Measurements from ENCODE around the gene HAPLN3.
"Not testable (repeated sequence)": the region's sequence is repeated elsewhere in the genome, so short reads cannot be mapped to it uniquely, and the experiment has no call there.

Gene HAPLN3, protein sequence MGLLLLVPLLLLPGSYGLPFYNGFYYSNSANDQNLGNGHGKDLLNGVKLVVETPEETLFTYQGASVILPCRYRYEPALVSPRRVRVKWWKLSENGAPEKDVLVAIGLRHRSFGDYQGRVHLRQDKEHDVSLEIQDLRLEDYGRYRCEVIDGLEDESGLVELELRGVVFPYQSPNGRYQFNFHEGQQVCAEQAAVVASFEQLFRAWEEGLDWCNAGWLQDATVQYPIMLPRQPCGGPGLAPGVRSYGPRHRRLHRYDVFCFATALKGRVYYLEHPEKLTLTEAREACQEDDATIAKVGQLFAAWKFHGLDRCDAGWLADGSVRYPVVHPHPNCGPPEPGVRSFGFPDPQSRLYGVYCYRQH

DNA sequence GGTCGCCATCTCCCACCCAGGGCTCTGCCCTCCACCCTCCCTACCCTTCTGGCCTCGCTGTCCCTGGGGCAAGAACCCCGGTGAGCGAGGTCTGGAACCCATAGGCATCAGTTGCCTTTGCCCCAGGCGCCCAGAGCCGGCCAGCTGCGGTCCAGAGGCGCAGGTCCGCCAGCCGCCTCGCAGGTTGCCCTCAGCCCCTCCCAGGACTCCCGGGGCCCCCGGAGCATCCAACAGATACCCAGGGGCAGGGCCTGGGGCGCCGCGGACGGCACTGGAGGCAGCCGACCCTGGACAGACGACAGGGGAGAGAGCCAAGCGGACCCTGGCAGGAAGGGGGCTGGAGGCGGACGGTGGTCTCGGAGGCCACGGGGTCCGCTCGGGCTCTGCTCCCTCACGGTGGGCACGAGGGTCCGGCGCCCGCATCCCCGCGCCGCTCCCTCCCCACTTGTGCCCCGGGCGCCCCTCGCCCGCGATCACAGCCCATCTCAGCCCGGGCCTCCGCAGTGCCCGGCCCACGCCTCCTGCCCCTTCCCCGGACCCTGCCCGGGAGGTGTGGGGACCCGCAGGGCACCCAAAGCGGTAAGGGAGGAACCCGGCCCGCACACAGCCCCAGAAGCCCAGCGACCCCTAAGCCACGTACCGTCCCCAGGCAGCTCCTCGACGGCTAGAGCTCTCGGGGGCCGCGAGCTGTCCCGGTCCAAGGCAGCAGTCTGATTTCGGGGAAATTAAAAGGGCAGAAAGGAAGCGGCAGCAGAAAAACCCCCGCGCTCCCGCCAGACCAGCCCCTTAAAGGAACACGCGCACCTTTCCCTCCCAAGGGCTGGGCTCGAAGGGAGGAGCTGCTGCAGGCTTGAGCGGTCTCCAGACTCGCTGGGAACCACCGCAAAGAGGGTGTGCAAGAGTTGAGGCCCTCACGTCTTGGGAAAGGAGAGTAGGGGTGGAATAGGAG lies at the start of gene HAPLN3:
Gene HAPLN3 (minus strand): TSS at position 726 of the 949 bp plus-strand sequence. CDS start 8,246 bp downstream, outside the sequence.
- Histone ChIP-seq H3K36me3 (replicated peaks) (peaks cover 7% of the 10 kb centered on the region; the same call in 1 of the 2 replicates), H3K4me1 (peaks cover 17% of the 10 kb centered on the region), H3K27me3 (ENCODE audit: low read depth) (no peaks in the 10 kb centered on the region), H3K9me3 (no peaks in the 10 kb centered on the region), H3K4me3 (peak within 1 kb of the TSS; percentile 65)
- in situ Hi-C loops (cut with MboI; ENCODE audit: low sequenced_read_pairs) = no loop called here
- DNase-seq (ENCODE audit: low spot score in 2 of 2) = peak; percentile 81 to 88

DNA sequence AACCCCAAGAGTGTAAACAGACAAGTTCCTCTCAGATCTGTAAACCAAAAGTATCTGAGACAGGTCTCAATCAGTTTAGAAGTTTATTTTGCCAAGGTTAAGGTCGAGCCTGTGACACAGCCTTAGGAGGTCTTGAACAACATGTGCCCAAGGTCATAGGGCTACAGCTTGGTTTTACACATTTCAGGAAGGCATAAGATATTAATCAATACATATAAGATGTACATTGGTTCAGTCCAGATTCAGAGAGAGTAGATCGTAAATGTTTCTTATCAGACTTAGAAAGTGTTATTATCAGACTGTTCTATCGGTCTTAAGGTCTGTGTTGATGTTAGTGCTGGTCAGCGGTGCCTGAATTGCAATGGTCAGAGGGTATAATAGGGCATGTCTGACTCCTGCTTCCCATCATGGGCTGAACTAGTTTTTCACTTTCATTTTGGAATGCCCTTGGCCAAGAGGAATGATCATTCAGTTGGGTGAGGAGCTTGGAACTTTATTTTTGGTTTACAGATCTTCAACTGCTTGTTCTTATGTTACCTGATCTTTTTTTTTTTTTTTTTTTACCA lies 44.8 kb upstream of the HAPLN3 start:
- H3K9me3 ChIP-seq = no peaks in the 10 kb centered on the region; the same call in 1 of the 2 replicates
- H3K4me1 ChIP-seq = peaks cover 4% of the 10 kb centered on the region
- no peaks in the 10 kb centered on the region for H3K36me3 ChIP-seq (replicated peaks)
- DNase-seq (ENCODE audit: low spot score in 2 of 2) = no peak
- no peaks in the 10 kb centered on the region for H3K27me3 ChIP-seq (ENCODE audit: low read depth)
- no peak overlapping the region for H3K4me3 ChIP-seq
- in situ Hi-C loops (cut with MboI; ENCODE audit: low sequenced_read_pairs) = no loop called here

DNA sequence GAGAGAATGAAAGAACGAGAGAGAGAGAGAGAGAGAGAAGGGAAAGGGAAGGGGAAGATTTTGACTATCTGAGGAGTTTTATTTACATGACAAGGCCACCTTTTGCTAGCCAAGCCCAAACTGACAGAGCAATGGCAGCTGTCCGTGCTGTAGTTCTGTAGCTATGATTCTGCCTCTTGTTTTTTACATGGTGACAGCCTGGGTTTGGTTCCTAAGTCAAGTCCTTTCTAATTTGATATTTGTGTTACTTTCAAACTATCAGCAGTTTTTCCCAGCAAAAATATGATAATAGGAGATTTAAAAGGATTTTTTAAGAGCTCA lies 44.1 kb upstream of the HAPLN3 start:
- Histone ChIP-seq H3K27me3 (ENCODE audit: low read depth) (no peaks in the 10 kb centered on the region), H3K9me3 (no peaks in the 10 kb centered on the region; the same call in 1 of the 2 replicates), H3K4me3 (no peak overlapping the region), H3K4me1 (peaks cover 4% of the 10 kb centered on the region), H3K36me3 (replicated peaks) (no peaks in the 10 kb centered on the region)
- no peak for DNase-seq (ENCODE audit: low spot score in 2 of 2)
- in situ Hi-C loops (cut with MboI; ENCODE audit: low sequenced_read_pairs) = no loop called here

DNA sequence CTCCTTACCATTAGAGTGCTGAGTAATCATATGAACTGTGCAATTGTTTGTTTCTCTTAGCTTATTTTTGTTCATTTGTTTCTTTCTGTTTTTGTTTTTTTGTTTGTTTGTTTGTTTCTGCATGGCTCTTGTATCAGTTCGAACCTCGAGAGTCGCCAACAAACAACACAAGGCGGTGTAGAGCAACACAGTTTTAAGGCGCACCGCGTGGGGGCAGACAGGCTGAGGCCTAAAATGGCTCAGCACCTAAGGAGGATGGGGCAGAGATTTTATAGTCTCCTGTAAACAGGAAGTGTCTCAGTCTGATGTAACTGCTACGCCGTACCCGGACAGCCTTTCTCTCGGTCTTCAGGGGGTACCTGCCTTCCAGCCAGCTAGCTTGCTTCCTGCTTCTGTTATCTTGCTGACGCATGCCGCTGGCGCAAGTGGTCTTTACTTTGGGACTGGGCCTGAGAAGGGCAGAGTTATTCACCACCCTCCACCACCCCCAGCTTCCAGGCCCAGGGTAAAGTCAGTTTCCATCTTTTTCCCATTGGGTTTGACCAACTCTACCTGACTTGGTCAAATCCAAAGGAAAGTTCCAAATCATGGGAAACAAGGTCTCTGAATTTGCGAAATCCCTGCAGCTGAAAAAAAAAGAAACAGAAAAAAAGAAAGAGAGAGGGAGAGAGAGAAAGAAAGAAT lies 43.6 kb upstream of the HAPLN3 start:
- Histone ChIP-seq H3K36me3 (replicated peaks) (no peaks in the 10 kb centered on the region), H3K9me3 (peaks cover 1% of the 10 kb centered on the region; the same call in 1 of the 2 replicates), H3K27me3 (ENCODE audit: low read depth) (no peaks in the 10 kb centered on the region), H3K4me1 (peaks cover 4% of the 10 kb centered on the region), H3K4me3 (no peak overlapping the region)
- peak in 1 of 2 experiments; percentile 5 for DNase-seq (ENCODE audit: low spot score in 2 of 2)
- in situ Hi-C loops (cut with MboI; ENCODE audit: low sequenced_read_pairs) = no loop called here

DNA sequence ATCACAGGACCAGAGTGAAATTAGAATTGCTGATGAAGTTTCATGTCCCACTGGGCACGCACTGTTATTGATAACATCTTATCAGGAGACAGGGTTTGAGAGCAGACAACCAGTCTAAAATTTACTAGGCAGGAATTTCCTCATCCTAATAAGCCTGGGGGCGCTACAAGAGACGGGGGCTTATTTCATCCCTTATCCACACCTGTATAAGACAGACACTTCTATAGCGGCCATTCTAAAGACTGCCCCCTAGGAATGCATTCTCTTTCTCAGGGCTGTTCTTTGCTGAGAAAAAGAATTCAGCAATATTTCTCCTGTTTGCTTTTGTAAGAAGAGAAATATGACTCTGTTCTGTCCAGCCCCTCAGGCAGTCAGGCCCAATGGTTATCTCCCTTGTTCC lies 39.1 kb upstream of the HAPLN3 start:
- H3K4me3 ChIP-seq; H3K27me3 ChIP-seq (ENCODE audit: low read depth); H3K4me1 ChIP-seq; DNase-seq (ENCODE audit: low spot score in 2 of 2); H3K9me3 ChIP-seq; in situ Hi-C loops (cut with MboI; ENCODE audit: low sequenced_read_pairs); H3K36me3 ChIP-seq (replicated peaks): not testable (repeated sequence)

DNA sequence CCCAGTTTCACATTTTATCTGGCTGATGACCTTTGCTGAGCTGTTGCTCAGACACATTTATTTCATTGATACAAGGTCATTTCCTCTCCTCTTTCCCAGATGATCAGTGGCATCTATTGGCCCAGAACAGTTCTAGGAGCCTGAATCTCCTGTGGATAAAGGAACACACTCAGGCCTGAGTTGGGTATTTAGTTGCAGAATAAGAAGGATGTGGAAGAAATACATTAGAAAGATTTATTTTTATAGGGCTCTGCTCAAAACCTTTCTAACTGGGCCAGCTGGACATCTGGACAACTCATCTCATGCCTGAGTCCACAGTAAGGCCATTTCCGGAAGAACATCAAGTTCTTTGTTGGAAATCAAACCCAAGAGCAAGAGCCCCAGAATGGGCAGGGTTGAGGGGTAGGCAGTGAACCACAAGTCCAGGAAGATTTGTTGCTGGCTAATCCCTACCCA lies 37.6 kb upstream of the HAPLN3 start:
- Histone ChIP-seq H3K4me3 (no peak overlapping the region), H3K9me3 (peaks cover 8% of the 10 kb centered on the region), H3K4me1 (no peaks in the 10 kb centered on the region; the same call in 1 of the 2 replicates), H3K36me3 (replicated peaks) (no peaks in the 10 kb centered on the region), H3K27me3 (ENCODE audit: low read depth) (no peaks in the 10 kb centered on the region)
- in situ Hi-C loops (cut with MboI; ENCODE audit: low sequenced_read_pairs) = no loop called here
- DNase-seq (ENCODE audit: low spot score in 2 of 2) = no peak

DNA sequence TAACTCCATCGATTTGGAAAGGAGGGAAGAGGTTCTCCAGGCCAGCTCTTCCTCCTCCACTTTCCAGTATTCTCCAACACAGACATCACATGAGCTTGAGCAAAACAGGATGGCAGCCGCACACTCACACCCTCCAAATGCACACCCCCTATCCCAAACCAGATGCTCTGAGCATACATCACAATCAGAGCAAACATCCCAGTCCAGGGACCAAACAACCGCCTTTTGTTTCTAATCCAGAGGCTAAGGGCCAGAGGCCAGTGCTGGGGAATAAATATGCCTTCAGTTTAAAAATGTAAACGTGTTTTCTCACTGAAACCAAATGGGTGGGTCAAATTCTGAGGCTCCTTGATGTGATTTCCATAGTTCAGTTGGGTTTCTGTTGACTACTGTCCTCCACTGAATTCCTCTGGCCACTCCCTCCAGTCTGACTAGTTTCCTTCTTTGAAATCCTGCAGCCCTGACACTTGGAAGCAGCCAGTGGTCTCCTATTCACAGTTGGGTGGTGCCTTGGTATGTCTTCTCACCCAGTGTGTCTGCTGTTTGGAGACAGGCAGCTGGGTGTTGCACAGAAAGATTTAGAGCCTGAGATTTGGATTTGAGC lies 37.0 kb upstream of the HAPLN3 start:
- DNase-seq (ENCODE audit: low spot score in 2 of 2) = peak in 1 of 2 experiments; percentile 0
- H3K9me3 ChIP-seq = peaks cover 8% of the 10 kb centered on the region
- no peaks in the 10 kb centered on the region for H3K27me3 ChIP-seq (ENCODE audit: low read depth)
- H3K4me3 ChIP-seq = no peak overlapping the region
- in situ Hi-C loops (cut with MboI; ENCODE audit: low sequenced_read_pairs) = no loop called here
- no peaks in the 10 kb centered on the region; the same call in 1 of the 2 replicates for H3K4me1 ChIP-seq
- no peaks in the 10 kb centered on the region for H3K36me3 ChIP-seq (replicated peaks)

DNA sequence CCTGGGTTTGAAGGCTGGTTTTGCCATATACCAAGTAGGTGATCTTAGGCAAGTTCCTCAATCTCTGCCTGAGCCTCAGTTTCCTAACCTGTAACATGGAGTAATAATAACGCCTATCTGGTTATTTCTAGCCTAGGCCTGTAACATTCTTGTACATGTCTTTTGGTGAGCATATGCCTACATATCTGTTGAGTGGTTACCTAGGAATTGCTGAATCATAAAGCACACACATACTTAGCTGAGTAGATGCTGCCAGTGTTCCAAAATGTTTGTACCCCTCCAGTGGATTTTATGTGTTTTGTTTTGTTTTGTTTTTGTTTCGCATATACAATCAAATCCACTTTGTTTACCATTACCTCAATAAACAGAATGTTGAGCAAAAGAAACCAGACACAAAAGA lies 35.2 kb upstream of the HAPLN3 start:
- in situ Hi-C loops (cut with MboI; ENCODE audit: low sequenced_read_pairs) = no loop called here
- Histone ChIP-seq H3K4me1 (no peaks in the 10 kb centered on the region), H3K27me3 (ENCODE audit: low read depth) (no peaks in the 10 kb centered on the region), H3K9me3 (peaks cover 8% of the 10 kb centered on the region), H3K36me3 (replicated peaks) (no peaks in the 10 kb centered on the region), H3K4me3 (no peak overlapping the region)
- no peak for DNase-seq (ENCODE audit: low spot score in 2 of 2)

DNA sequence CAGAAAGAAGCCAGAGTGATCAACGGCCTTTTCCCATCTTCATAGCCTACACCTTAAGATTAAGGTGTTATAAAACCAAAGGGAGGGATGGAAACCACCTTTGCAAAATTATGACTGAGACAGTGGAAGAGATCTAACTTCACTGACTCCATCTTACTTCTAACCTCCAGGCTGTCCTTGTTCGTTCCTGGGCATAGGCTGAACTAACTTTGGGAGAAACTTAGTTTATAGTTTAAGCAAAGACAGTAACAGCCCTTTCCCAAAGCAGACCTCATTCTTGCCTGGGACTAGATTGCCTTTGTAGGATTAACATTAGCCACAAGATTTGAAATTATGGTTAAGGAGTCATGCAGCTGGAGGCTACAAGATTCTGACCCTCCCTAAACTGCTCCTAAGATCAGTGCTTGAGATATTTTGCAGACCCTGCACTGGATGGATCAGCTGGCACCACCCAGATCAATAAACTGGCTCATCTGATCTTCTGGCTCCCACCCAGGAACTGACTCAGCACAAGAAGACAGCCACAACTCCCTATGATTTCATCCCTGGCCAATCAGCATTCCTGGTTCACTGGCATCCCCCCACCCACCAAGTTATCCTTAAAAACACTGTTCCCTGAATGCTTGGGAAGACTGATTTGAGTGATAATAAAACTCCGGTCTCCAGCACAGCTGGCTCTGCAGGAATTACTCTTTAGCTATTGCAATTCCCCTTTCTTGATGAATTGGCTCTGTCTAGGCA lies 34.2 kb upstream of the HAPLN3 start:
- H3K27me3 ChIP-seq (ENCODE audit: low read depth); H3K9me3 ChIP-seq; H3K4me3 ChIP-seq; in situ Hi-C loops (cut with MboI; ENCODE audit: low sequenced_read_pairs); H3K36me3 ChIP-seq (replicated peaks); H3K4me1 ChIP-seq: not testable (repeated sequence)
- peak in 1 of 2 experiments; percentile 7 for DNase-seq (ENCODE audit: low spot score in 2 of 2)

DNA sequence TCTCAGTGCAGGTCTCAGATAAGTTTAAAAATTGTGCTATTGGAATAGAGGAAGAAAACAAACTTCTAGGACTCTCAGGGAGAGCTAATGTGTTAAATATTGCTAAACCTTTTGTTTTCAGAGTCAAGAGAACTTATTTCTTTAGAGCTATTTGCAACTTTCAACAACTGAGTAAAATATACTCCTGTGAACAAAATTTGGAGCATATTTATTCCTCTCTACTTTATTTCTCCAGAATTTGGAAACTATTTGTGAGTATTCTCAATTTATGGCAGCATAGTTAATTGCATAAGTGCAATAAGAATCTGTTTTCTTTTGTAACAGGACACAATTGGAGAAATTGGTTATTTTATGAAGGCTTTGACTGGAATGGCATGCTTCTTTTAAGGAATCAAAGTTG lies 32.8 kb upstream of the HAPLN3 start:
- H3K4me1 ChIP-seq; in situ Hi-C loops (cut with MboI; ENCODE audit: low sequenced_read_pairs); DNase-seq (ENCODE audit: low spot score in 2 of 2); H3K27me3 ChIP-seq (ENCODE audit: low read depth); H3K4me3 ChIP-seq; H3K36me3 ChIP-seq (replicated peaks); H3K9me3 ChIP-seq: not testable (repeated sequence)

DNA sequence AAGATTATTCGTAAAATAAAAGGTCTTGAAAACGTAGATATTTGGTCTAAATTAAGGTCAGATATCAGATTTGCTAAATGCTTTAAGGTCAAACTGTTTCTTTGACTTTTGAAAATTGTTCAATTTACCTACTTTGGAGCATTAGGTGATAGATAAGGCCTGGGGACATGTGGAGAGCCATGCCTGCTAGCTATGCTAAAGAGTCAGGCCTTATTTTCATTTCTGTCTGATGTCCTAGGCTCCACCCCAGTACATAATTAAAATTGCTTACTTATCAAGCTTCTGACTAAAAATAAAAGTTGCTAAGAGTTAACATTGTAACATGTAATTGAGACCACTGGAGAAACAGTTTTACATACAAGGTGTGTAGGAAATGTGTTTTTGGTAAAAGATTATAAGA lies 30.3 kb upstream of the HAPLN3 start:
- H3K9me3 ChIP-seq; H3K27me3 ChIP-seq (ENCODE audit: low read depth); DNase-seq (ENCODE audit: low spot score in 2 of 2); H3K4me3 ChIP-seq; H3K36me3 ChIP-seq (replicated peaks); H3K4me1 ChIP-seq; in situ Hi-C loops (cut with MboI; ENCODE audit: low sequenced_read_pairs): not testable (repeated sequence)

DNA sequence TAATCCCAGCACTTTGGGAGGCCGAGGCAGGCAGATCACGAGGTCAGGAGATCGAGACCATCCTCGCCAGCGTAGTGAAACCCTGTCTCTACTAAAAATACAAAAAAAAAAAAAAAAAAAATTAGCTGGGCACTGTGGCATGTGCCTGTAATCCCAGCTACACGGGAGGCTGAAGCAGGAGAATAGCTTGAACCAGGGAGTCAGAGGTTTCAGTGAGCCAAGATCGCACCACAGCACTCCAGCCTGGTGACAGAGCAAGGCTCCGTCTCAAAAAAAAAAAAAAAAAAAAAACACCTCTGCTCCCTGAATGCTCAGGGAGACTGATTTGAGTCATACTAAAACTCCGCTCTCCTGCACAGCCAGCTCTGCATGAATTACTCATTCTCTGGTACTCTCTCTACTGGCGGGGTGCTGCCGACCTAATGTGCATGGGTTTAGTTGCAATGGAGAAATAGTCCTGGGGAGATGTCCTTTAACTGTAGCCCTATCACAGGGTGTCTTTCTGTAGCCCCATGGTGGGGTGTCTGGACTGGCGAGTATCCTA lies 25.6 kb upstream of the HAPLN3 start:
- H3K9me3 ChIP-seq; H3K4me1 ChIP-seq; H3K4me3 ChIP-seq; H3K36me3 ChIP-seq (replicated peaks); H3K27me3 ChIP-seq (ENCODE audit: low read depth); in situ Hi-C loops (cut with MboI; ENCODE audit: low sequenced_read_pairs): not testable (repeated sequence)
- peak in 1 of 2 experiments; percentile 4 for DNase-seq (ENCODE audit: low spot score in 2 of 2)

All from HAP-1 (cell line).